ENCODE measurements around the gene RAP1GAP2. TPM values are rescaled to one million over a fixed set of nuclear protein-coding genes. Genes with fewer than 3 reads are reported as not detected.

RAP1GAP2 gene
- polyA plus RNA-seq, 3 donors, result 1.5 to 48.4 (median 6.1) TPM

DNA sequence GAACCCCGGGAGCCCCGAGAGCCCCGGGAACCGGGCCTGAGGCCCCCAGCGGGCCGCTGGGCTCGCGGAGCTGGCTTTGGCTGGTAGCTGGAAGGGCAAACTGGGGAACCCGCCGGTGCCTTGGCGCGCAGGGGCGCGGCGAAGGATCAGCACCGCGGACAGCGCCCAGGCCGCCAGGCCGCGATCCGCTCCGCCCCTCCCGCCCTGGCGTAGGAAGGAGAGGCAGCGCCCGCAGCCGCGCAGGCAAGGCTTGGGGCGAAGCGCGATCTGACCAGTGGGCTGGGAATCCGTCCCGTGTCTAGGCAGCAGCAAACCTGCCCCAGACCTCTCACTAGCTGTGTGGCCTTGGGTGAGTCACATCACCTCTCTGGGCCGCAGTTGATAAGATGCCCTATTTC is 46.5 kb upstream of the RAP1GAP2 start:
- Histone ChIP-seq H3K79me2 (ENCODE audit: insufficient read depth, low read length) (no peaks in the 10 kb centered on the region), H3K9me3 (replicated peaks in 1 of 2; ENCODE audit: control insufficient read depth in 1 of 2, insufficient read depth in 1 of 2, low read length in 2 of 2) (no peaks in the 10 kb centered on the region), H3K27me3 (ENCODE audit: control insufficient read depth in 2 of 2, insufficient read depth in 2 of 2, low read length in 2 of 2) (peaks cover 14 to 49% of the 10 kb centered on the region in 2 donors), H3K4me1 (ENCODE audit: control insufficient read depth in 1 of 2, insufficient read depth in 2 of 2, low read length in 2 of 2) (no peaks in the 10 kb centered on the region), H3K4me3 (replicated peaks in 1 of 3; ENCODE audit: low read depth in 2 of 3, low read length in 3 of 3) (no peak overlapping the region), H3K4me2 (replicated peaks; ENCODE audit: extremely low read depth, low read length, poor library complexity, severe bottlenecking) (peak overlapping the region; percentile 11), H3K9ac (ENCODE audit: insufficient read depth, low read length, poor library complexity, severe bottlenecking) (no peak overlapping the region), H3K36me3 (replicated peaks in 1 of 2; ENCODE audit: control insufficient read depth in 1 of 2, insufficient read depth in 2 of 2, low read length in 2 of 2) (no peaks in the 10 kb centered on the region), H3K27ac (ENCODE audit: low read depth in 1 of 2, low read length in 2 of 2) (no peak overlapping the region), H2AFZ (ENCODE audit: insufficient read depth, low read depth, low read length, poor library complexity, severe bottlenecking) (no peak overlapping the region), H4K20me1 (ENCODE audit: insufficient read depth, low read length) (no peaks in the 10 kb centered on the region)
- Mint-ChIP-seq H3K36me3 (no peaks in the 10 kb centered on the region), H3K4me1 (no peaks in the 10 kb centered on the region), H3K27ac (no peak overlapping the region), H3K27me3 (ENCODE audit: low read depth in 3 of 3) (peaks cover 64 to 78% (median 71%) of the 10 kb centered on the region in 3 donors), H3K4me3 (no peak overlapping the region), H3K9me3 (peaks cover 0 to 7% (median 0%) of the 10 kb centered on the region in 7 donors)
- under 1% methylated on average over 29 of the region's 35 CpGs for WGBS (ENCODE audit: insufficient coverage)
- intact Hi-C loops (cut with micrococcal nuclease), result loop anchor here in 1 of 2 donors (10.0 kb wide), 1 partner anchor 835 kb away; no protein-coding TSS in a partner anchor
- DNase-seq, result peak; percentile 49 to 57 (median 51)
- TF ChIP-seq, protein P1, sequence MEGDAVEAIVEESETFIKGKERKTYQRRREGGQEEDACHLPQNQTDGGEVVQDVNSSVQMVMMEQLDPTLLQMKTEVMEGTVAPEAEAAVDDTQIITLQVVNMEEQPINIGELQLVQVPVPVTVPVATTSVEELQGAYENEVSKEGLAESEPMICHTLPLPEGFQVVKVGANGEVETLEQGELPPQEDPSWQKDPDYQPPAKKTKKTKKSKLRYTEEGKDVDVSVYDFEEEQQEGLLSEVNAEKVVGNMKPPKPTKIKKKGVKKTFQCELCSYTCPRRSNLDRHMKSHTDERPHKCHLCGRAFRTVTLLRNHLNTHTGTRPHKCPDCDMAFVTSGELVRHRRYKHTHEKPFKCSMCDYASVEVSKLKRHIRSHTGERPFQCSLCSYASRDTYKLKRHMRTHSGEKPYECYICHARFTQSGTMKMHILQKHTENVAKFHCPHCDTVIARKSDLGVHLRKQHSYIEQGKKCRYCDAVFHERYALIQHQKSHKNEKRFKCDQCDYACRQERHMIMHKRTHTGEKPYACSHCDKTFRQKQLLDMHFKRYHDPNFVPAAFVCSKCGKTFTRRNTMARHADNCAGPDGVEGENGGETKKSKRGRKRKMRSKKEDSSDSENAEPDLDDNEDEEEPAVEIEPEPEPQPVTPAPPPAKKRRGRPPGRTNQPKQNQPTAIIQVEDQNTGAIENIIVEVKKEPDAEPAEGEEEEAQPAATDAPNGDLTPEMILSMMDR (IDR thresholded peaks at IDR 0.05), result no peak

DNA sequence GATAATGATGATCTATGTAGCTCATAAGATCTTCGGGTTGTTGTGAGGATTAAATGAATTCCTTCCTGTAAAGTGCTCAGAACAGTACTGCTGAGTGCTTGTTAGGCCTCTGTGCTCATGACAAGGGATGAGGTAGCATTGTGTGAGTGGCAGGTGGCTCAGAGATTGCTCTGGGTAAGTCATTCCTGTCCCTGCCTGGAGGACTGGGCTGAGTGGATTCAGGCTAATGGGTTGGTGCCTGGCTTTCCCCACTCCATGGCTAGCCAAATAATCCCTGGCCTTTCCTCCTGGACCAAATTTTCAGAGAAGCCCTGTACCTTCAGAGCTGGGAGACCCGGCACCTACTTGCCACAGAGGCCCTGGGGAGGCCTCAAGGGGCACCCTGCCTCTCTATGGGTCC is 45.5 kb upstream of the RAP1GAP2 start:
- Mint-ChIP-seq H3K36me3 (no peaks in the 10 kb centered on the region), H3K9me3 (peaks cover 0 to 11% (median 3%) of the 10 kb centered on the region in 7 donors), H3K4me1 (peaks cover 2% of the 10 kb centered on the region), H3K4me3 (peak overlapping the region in 1 of 2 donors; percentile 35), H3K27me3 (ENCODE audit: low read depth in 3 of 3) (peaks cover 63 to 79% (median 71%) of the 10 kb centered on the region in 3 donors), H3K27ac (no peak overlapping the region)
- Histone ChIP-seq H2AFZ (ENCODE audit: insufficient read depth, low read depth, low read length, poor library complexity, severe bottlenecking) (no peak overlapping the region), H3K27me3 (ENCODE audit: control insufficient read depth in 2 of 2, insufficient read depth in 2 of 2, low read length in 2 of 2) (peaks cover 18 to 48% of the 10 kb centered on the region in 2 donors), H3K36me3 (replicated peaks in 1 of 2; ENCODE audit: control insufficient read depth in 1 of 2, insufficient read depth in 2 of 2, low read length in 2 of 2) (no peaks in the 10 kb centered on the region), H3K4me2 (replicated peaks; ENCODE audit: extremely low read depth, low read length, poor library complexity, severe bottlenecking) (no peak overlapping the region), H3K4me1 (ENCODE audit: control insufficient read depth in 1 of 2, insufficient read depth in 2 of 2, low read length in 2 of 2) (no peaks in the 10 kb centered on the region), H3K27ac (ENCODE audit: low read depth in 1 of 2, low read length in 2 of 2) (no peak overlapping the region), H3K9ac (ENCODE audit: insufficient read depth, low read length, poor library complexity, severe bottlenecking) (no peak overlapping the region), H3K9me3 (replicated peaks in 1 of 2; ENCODE audit: control insufficient read depth in 1 of 2, insufficient read depth in 1 of 2, low read length in 2 of 2) (no peaks in the 10 kb centered on the region), H3K79me2 (ENCODE audit: insufficient read depth, low read length) (no peaks in the 10 kb centered on the region), H4K20me1 (ENCODE audit: insufficient read depth, low read length) (no peaks in the 10 kb centered on the region), H3K4me3 (replicated peaks in 1 of 3; ENCODE audit: low read depth in 2 of 3, low read length in 3 of 3) (no peak overlapping the region)
- no peak for DNase-seq
- intact Hi-C loops (cut with micrococcal nuclease), result no loop called here
- TF ChIP-seq, protein P1 (IDR thresholded peaks at IDR 0.05), result no peak
- 80% methylated on average over 1 of the region's 2 CpGs for WGBS (ENCODE audit: insufficient coverage)

All from CD14-positive monocyte (primary cell).